DMS53 treated with DMSO at 0.1 percent for 48 hours (cell line): Measurements from ENCODE around the gene SLC43A1.

Experiments
- DNase-seq: peaks from one replicate; lab custom pipeline; 2025; ENCODE audit not compliant: unreplicated experiment; lab: John Stamatoyannopoulos, UW

SLC43A1 gene

GRCh38 chr11:57498540-57498939 lies 17.0 kb downstream of the SLC43A1 start:
- no peak for DNase-seq

- DNase-seq = no peak
Observed at GRCh38 chr11:57497303-57498247, 17.9 kb downstream of the SLC43A1 start.

GRCh38 chr11:57496109-57496820 lies 19.2 kb downstream of the SLC43A1 start:
- no peak for DNase-seq

- DNase-seq = no peak
Observed at GRCh38 chr11:57493507-57494503, 21.7 kb downstream of the SLC43A1 start.

GRCh38 chr11:57491371-57492061 lies 24.0 kb downstream of the SLC43A1 start:
- DNase-seq = no peak

GRCh38 chr11:57490456-57491248 lies 24.9 kb downstream of the SLC43A1 start:
- no peak for DNase-seq

GRCh38 chr11:57487920-57488659 lies 27.4 kb downstream of the SLC43A1 start:
- no peak for DNase-seq

- DNase-seq = no peak
Observed at GRCh38 chr11:57487021-57487778, 28.3 kb downstream of the SLC43A1 start.

- DNase-seq = no peak
Observed at GRCh38 chr11:57485217-57485990, 30.1 kb downstream of the SLC43A1 start.

GRCh38 chr11:57484141-57484710 lies 31.3 kb downstream of the SLC43A1 start:
- no peak for DNase-seq

- no peak for DNase-seq
Observed at GRCh38 chr11:57483562-57483918, 32.0 kb downstream of the SLC43A1 start.

- no peak for DNase-seq
Observed at GRCh38 chr11:57482782-57483561, 32.5 kb downstream of the SLC43A1 start.

- DNase-seq = no peak
Observed at GRCh38 chr11:57481915-57482781, 33.4 kb downstream of the SLC43A1 start.

GRCh38 chr11:57481315-57481714 lies 34.2 kb downstream of the SLC43A1 start:
- no peak for DNase-seq

GRCh38 chr11:57480409-57481137 lies 34.9 kb downstream of the SLC43A1 start:
- DNase-seq = peak; percentile 21
